SU-DHL-6 (cell line): ENCODE results near the gene CARMIL1.

Experiments used
- H2AFZ ChIP-seq: fragments of 200-600 bp; sonication (generic); 2 replicates; pipeline ENCODE4 v1.6.1; 2014; ENCODE audit warnings: low read depth, mild to moderate bottlenecking, moderate library complexity, mixed read lengths, antibody characterized with exemption, low read length; ENCODE audit not compliant: severe bottlenecking
- H3F3A ChIP-seq: fragments of 200-600 bp; shearing (Covaris generic); 2 replicates; pipeline ENCODE4 v1.6.0; 2016; ENCODE audit warnings: antibody characterized with exemption, mild to moderate bottlenecking; ENCODE audit not compliant: insufficient read depth
- H3K27ac ChIP-seq: fragments of 200-600 bp; sonication (generic); 2 replicates; pipeline ENCODE4 v1.5.1; 2016; ENCODE audit warnings: low read depth, mild to moderate bottlenecking, low read length, moderate library complexity, mixed read lengths
- H3K27me3 ChIP-seq: fragments of 200-600 bp; sonication (generic), shearing (Covaris generic); 2 replicates; pipeline ENCODE4 v1.6.0; 2014; ENCODE audit warnings: mild to moderate bottlenecking, low read length
- H3K36me3 ChIP-seq: fragments of 200-600 bp; sonication (generic); 2 replicates; pipeline ENCODE4 v1.6.1; 2014; ENCODE audit warnings: mild to moderate bottlenecking, low read length, mixed read lengths
- H3K4me2 ChIP-seq: fragments of 300-600, 200-600 bp; shearing (Covaris generic), sonication (generic); 2 replicates; pipeline ENCODE4 v1.6.0; 2014; ENCODE audit warnings: low read length, low read depth, mild to moderate bottlenecking; ENCODE audit not compliant: poor library complexity, severe bottlenecking
- H3K4me3 ChIP-seq: fragments of 200-600 bp; sonication (generic); 2 replicates; pipeline ENCODE4 v1.5.1; 2014; ENCODE audit warnings: antibody characterized with exemption, low read length, mild to moderate bottlenecking, mixed read lengths; ENCODE audit not compliant: insufficient read depth, poor library complexity, severe bottlenecking
- H3K79me2 ChIP-seq: fragments of 200-600 bp; sonication (generic); 2 replicates; pipeline ENCODE4 v1.6.1; 2014; ENCODE audit warnings: mild to moderate bottlenecking, low read length, moderate library complexity; ENCODE audit not compliant: insufficient read depth
- H3K9ac ChIP-seq: fragments of 200-600 bp; sonication (generic); 2 replicates; pipeline ENCODE4 v1.7.0; 2014; ENCODE audit warnings: mild to moderate bottlenecking, low read length
- H3K9me2 ChIP-seq: fragments of 200-600 bp; sonication (generic); replicated peaks from 2 replicates; pipeline ENCODE4 v1.6.1; 2014; ENCODE audit warnings: low read length; ENCODE audit not compliant: insufficient read depth
- H3K9me3 ChIP-seq: fragments of 200-600 bp; sonication (generic); 2 replicates; pipeline ENCODE4 v1.6.1; 2014; ENCODE audit warnings: low read length, mixed read lengths; ENCODE audit not compliant: insufficient read depth
- H4K20me1 ChIP-seq: fragments of 200-600 bp; sonication (generic); 2 replicates; pipeline ENCODE4 v1.6.1; 2014; ENCODE audit warnings: low read depth, mild to moderate bottlenecking, antibody characterized with exemption, low read length, moderate library complexity, mixed read lengths
- CTCF ChIP-seq: fragments of 200-600 bp; sonication (generic); IDR thresholded peaks from one replicate; pipeline ENCODE4 v1.5.1; 2017; ENCODE audit warnings: antibody characterized with exemption, mild to moderate bottlenecking, low read length, moderate library complexity; ENCODE audit not compliant: insufficient read depth, poor library complexity, severe bottlenecking
- EZH2phosphoT487 ChIP-seq: fragments of 200-600 bp; sonication (generic), shearing (Covaris generic); conservative IDR thresholded peaks from 2 replicates; pipeline ENCODE4 v1.6.1; 2018; ENCODE audit warnings: mild to moderate bottlenecking, antibody characterized with exemption, low read length, moderate library complexity, mixed read lengths

The CARMIL1 gene

DNA sequence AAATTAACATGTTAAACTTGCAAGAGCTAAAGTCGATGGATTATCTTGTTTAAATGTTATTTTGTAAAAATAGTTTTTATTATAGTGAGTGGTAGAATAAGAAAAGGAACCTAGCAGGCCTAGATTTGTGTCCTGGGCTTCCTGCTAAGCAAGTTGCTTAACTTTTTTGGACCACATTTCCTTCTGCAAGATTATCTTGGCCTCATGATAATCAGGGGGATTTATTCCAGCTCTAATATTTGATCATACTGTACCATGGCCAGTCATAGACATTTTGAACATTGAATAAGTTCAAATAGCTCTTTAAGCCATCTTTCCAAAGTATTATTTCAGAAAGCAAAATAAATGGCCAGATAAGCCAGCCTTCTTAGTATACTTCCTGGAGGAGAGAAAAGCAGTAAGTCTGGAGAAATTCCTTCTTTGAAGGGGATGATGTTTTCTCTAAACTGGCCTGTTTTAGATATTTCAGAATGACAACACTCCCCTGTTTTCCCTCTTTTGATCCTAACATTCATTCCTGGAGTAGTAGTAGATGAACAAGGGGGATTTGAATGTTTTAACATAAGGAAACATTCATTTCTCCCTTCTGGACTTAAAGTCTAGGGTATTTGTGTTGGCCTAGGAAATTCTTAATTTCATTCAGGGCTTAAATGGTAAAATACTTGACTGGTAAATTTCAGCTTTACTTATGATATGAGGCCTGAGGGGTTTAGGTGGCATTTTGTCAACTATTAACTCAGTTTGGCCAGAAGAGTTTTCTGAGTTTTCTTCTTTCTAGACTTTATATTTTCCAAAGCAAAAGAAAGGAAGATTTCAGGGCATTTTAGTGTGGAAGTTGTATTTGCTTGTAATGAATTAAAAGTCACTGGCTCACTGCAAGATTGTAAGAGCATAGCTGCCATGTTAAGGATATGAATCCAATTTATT, 264.1 kb downstream of the CARMIL1 start:
- peaks cover 15% of the 10 kb centered on the region for H3K36me3 ChIP-seq
- H3K9me3 ChIP-seq, result no peaks in the 10 kb centered on the region
- H3K4me2 ChIP-seq, result no peak overlapping the region
- TF ChIP-seq EZH2phosphoT487 (no peak), CTCF (no peak)
- no peak overlapping the region for H3K27ac ChIP-seq
- H2AFZ ChIP-seq, result no peak overlapping the region
- no peak overlapping the region for H3K9ac ChIP-seq
- no peaks in the 10 kb centered on the region for H3K79me2 ChIP-seq
- no peaks in the 10 kb centered on the region for H4K20me1 ChIP-seq
- H3F3A ChIP-seq, result no peaks in the 10 kb centered on the region
- H3K9me2 ChIP-seq, result no peaks in the 10 kb centered on the region
- no peak overlapping the region for H3K4me3 ChIP-seq
- H3K27me3 ChIP-seq, result no peaks in the 10 kb centered on the region

GRCh38 chr6:25544833-25545232, 265.7 kb downstream of the CARMIL1 start:
- H3K9ac ChIP-seq, result no peak overlapping the region
- TF ChIP-seq EZH2phosphoT487 (no peak), CTCF (no peak)
- H3K27ac ChIP-seq, result no peak overlapping the region
- H4K20me1 ChIP-seq, result no peaks in the 10 kb centered on the region
- no peak overlapping the region for H3K4me2 ChIP-seq
- no peak overlapping the region for H3K4me3 ChIP-seq
- peaks cover 15% of the 10 kb centered on the region for H3K36me3 ChIP-seq
- H3K9me3 ChIP-seq, result no peaks in the 10 kb centered on the region
- no peak overlapping the region for H2AFZ ChIP-seq
- no peaks in the 10 kb centered on the region for H3K79me2 ChIP-seq
- no peaks in the 10 kb centered on the region for H3K27me3 ChIP-seq
- H3F3A ChIP-seq, result no peaks in the 10 kb centered on the region
- H3K9me2 ChIP-seq, result no peaks in the 10 kb centered on the region

DNA sequence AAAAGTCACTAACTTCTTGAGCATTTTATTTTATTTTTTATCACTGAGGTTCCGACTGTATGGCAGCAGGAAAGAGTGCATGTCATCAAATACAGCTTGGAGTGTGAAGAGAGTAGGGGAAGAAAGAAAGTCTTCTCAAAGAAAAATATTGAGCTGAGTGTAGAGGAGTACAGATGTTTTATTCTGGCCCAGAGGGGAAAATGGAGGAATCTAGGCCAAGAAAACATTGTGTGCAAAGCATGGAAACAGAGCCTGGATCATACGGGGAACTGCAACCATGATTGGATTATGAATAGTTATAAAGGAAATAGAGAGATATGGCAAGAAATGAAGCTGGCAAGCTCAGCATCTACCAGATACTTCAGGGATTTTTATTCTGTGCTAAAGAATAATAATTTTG, 268.6 kb downstream of the CARMIL1 start:
- Histone ChIP-seq H3K4me3 (no peak overlapping the region), H3K9me3 (no peaks in the 10 kb centered on the region), H3F3A (no peaks in the 10 kb centered on the region), H3K9me2 (no peaks in the 10 kb centered on the region), H2AFZ (no peak overlapping the region), H3K79me2 (no peaks in the 10 kb centered on the region), H3K9ac (no peak overlapping the region), H4K20me1 (no peaks in the 10 kb centered on the region), H3K27me3 (no peaks in the 10 kb centered on the region), H3K4me2 (no peak overlapping the region), H3K36me3 (no peaks in the 10 kb centered on the region; the same call in 1 of the 2 replicates), H3K27ac (no peak overlapping the region)
- TF ChIP-seq EZH2phosphoT487 (no peak), CTCF (no peak)
